Breast epithelium (tissue), 4 donors: Measurements from ENCODE around the gene DDX41. TPM values are rescaled to one million over a fixed set of nuclear protein-coding genes. Genes with fewer than 3 reads are reported as not detected.
A peak's percentile ranks its signal among the peaks of the same experiment; 100 is the strongest.

Experiments
- DNase-seq, 2 donors: peaks; one replicate each; pipeline ENCODE4 v3.0.0-alpha.2; 2019; ENCODE audit warnings: low spot score in 2 of 2
- H3K27ac ChIP-seq, 2 donors: fragments of 200-600 bp; sonication (generic) in 1 of 2; one replicate each; pipeline ENCODE4 v1.5.1; 2016 to 2019; ENCODE audit warnings: mild to moderate bottlenecking in 1 of 2
- H3K27me3 ChIP-seq, 2 donors: fragments of 200-600 bp; sonication (generic) in 1 of 2; one replicate each; pipeline versions ENCODE4 v1.5.1 to v1.6.0; 2017 to 2019; ENCODE audit warnings: control low read depth in 1 of 2, mild to moderate bottlenecking in 1 of 2
- H3K36me3 ChIP-seq: fragments of 200-600 bp; one replicate; pipeline ENCODE4 v1.5.1; 2019
- H3K4me1 ChIP-seq, 2 donors: fragments of 200-600 bp; sonication (generic); one replicate each; pipeline ENCODE4 v1.5.1; 2016 to 2019; ENCODE audit warnings: control low read depth in 1 of 2
- H3K4me3 ChIP-seq, 3 donors: fragments of 200-600 bp; sonication (generic); 1 replicate in 2 of 3; 2 replicates in 1 of 3; pipeline ENCODE4 v1.5.1; 2016 to 2019; ENCODE audit warnings: mild to moderate bottlenecking in 3 of 3, moderate library complexity in 2 of 3
- H3K9me3 ChIP-seq, 2 donors: fragments of 200-600 bp; sonication (generic) in 1 of 2; one replicate each; pipeline ENCODE4 v1.5.1; 2016 to 2019; ENCODE audit warnings: control low read depth in 1 of 2
- POLR2A ChIP-seq: fragments of 450-650 bp; IDR thresholded peaks from one replicate; pipeline ENCODE4 v1.6.1; 2016; ENCODE audit warnings: antibody characterized with exemption, mild to moderate bottlenecking, moderate library complexity
- POLR2AphosphoS5 ChIP-seq, 3 donors: sonication (generic); formaldehyde crosslinking; IDR thresholded peaks; one replicate each; pipeline ENCODE4 v1.6.1; 2017; ENCODE audit warnings: antibody characterized with exemption in 3 of 3
- intact Hi-C: fragments of 100-400 bp; cut with DNase I; formaldehyde crosslinking; loops from one replicate; pipeline ENCODE4 v1.15.1; 2023; ENCODE audit warnings: low total_unique reads
- total RNA-seq, 3 donors: library from RNA; depleted of rRNA; stranded (reverse); fragments of >200 nt; gene quantifications; one replicate each; pipeline ENCODE4 v1.1.0, GENCODE V29; 2016
- TF ChIP-seq, protein P1 (sequence below), 3 donors: fragments of 450-650 bp; IDR thresholded peaks; one replicate each; pipeline ENCODE4 v1.5.1; 2016 to 2017; ENCODE audit warnings: antibody characterized with exemption in 3 of 3, mild to moderate bottlenecking in 3 of 3, moderate library complexity in 3 of 3

DDX41 gene
- total RNA-seq, 3 donors from 2014 or later: 76.0 to 110 (median 103) TPM

DNA sequence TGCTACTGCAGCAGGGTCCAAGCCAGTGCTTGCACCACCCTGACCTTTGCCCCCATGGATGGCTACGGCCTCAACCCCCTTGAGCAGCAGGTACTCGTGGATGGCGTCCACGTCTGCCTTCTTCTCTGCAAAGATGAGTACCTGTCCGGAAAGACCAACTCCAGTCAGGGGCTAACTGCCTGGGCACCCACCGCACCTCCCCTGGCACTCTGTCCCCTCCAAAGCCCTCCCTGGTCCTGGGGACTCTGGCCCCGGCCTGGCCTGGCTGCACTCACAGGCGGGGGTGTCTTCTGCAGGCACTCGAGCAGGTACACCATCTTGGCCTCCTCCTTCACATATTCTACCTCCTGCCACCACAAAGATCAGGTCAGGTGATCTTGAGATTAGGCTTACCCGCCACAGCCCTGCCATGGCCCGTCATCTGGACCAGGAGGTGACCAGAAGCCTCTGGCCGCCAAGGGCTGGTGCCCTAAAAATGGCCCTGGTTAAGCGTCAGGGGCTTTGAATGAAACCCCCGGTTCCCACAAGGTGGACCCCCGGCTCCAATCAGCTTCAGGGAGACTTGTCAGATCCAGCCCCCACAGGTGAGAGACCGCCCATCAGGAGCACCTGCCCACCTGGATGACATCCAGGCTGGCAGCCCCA, 3.9 kb downstream of the DDX41 start:
- TF ChIP-seq, protein P1, sequence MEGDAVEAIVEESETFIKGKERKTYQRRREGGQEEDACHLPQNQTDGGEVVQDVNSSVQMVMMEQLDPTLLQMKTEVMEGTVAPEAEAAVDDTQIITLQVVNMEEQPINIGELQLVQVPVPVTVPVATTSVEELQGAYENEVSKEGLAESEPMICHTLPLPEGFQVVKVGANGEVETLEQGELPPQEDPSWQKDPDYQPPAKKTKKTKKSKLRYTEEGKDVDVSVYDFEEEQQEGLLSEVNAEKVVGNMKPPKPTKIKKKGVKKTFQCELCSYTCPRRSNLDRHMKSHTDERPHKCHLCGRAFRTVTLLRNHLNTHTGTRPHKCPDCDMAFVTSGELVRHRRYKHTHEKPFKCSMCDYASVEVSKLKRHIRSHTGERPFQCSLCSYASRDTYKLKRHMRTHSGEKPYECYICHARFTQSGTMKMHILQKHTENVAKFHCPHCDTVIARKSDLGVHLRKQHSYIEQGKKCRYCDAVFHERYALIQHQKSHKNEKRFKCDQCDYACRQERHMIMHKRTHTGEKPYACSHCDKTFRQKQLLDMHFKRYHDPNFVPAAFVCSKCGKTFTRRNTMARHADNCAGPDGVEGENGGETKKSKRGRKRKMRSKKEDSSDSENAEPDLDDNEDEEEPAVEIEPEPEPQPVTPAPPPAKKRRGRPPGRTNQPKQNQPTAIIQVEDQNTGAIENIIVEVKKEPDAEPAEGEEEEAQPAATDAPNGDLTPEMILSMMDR (IDR thresholded peaks at IDR 0.05): no peak
- Histone ChIP-seq H3K4me1 (peaks cover 8% of the 10 kb centered on the region in 2 donors), H3K4me3 (no peak overlapping the region), H3K27me3 (no peaks in the 10 kb centered on the region), H3K27ac (no peak overlapping the region), H3K9me3 (no peaks in the 10 kb centered on the region), H3K36me3 (peaks cover 20% of the 10 kb centered on the region)
- intact Hi-C loops: no loop called here
- no peak for DNase-seq

DNA sequence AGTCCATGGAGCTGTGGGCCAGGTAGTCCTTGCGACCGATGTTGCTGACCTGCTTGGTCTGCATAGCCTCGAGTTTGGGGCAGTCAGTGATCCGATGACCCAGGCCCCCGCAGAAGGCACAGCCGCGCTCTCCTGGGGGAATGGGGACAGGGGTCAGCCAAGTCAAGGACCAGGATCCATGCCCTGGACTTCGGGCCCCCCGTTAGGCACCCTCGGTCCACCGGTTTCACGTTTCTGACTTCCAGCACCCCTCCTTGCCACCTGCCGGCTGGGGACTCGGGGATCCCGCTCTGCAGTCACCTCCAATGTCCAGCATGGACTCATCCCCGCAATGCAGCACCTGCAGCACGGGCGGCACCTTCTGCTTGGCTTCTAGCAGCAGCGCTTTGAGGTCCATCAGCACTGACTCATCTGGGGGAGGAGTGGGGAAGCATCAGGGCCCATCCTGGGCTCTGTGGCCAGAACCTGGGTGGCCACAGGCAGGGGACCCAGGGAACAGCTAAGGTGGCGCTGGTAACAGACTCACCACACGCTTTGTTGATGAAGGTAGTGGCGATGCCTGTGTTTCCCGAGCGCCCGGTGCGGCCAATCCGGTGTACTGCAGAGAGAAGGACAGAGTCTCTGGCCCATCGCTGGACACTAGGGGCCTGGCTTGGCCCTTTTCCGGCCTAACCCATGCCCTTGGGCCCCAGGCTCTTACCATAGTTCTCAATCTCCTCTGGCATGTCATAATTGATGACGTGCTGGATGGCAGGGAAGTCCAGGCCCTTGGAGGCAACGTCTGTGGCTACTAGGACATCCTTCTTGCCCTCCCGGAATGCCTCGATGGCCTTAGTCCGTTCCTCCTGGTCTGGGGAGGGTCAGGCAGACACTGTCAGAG, 4.7 kb downstream of the DDX41 start:
- H3K4me3 ChIP-seq: no peak overlapping the region
- no peak for DNase-seq
- peaks cover 20% of the 10 kb centered on the region for H3K36me3 ChIP-seq
- no peaks in the 10 kb centered on the region for H3K9me3 ChIP-seq
- no peaks in the 10 kb centered on the region for H3K27me3 ChIP-seq
- no peak for TF ChIP-seq POLR2A
- TF ChIP-seq POLR2AphosphoS5 (IDR thresholded peaks at IDR 0.05): no peak
- TF ChIP-seq, protein P1 (IDR thresholded peaks at IDR 0.05): no peak
- intact Hi-C loops: no loop called here
- no peak overlapping the region for H3K27ac ChIP-seq
- H3K4me1 ChIP-seq: peaks cover 8% of the 10 kb centered on the region in 2 donors

DNA sequence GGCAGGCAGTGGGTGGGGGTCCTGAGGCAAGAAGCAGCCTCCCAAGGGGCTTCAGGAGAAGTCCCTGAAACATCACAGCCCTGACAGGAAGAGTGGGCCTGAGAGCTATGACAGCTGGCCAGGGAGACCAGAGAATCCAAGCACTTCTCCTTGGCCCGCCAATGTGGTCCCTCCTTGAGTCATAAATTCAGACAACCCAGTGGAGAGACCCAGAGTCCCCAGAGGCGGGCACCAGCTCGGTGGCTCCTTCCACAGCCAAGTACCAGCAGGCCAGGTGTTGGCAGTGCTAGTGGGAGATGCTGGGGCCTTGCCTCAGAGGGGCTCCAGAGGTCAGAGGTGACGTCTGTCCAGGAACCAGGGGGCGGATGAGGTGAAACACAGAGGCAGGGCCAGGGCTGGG, 5.6 kb downstream of the DDX41 start:
- Histone ChIP-seq H3K9me3 (no peaks in the 10 kb centered on the region), H3K36me3 (peaks cover 20% of the 10 kb centered on the region), H3K27me3 (no peaks in the 10 kb centered on the region), H3K4me1 (peaks cover 7 to 8% of the 10 kb centered on the region in 2 donors), H3K27ac (peak overlapping the region in 1 of 2 donors; percentile 38), H3K4me3 (no peak overlapping the region)
- intact Hi-C loops: no loop called here
- TF ChIP-seq POLR2AphosphoS5 (IDR thresholded peaks at IDR 0.05): no peak
- TF ChIP-seq POLR2A: no peak
- TF ChIP-seq, protein P1 (IDR thresholded peaks at IDR 0.05): no peak
- no peak for DNase-seq

DNA sequence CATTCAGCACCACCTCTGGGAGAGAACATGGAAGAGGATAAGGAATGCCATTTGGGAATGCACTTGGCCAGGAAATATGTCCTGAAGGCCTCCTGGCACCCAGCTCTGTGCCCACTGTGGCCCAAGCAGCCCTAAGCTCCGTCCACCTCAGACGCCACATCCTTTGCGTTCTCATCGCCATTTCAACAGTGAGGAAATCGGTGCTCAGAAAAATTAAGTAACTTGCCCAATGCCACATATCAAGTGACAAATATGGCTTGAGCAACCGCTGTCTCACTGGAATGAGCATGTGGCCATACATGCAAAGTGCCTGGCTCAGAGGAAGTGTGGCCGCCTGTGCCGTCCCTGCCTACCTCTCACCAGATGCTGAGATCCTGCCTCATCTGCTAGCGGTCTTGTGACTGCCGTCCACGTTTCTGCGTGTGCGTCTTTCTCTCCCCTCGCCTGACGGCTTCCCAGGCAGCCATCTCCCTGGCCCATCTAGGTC, 6.2 kb downstream of the DDX41 start:
- H3K4me1 ChIP-seq: peaks cover 2% of the 10 kb centered on the region in 2 donors
- TF ChIP-seq, protein P1 (IDR thresholded peaks at IDR 0.05): no peak
- TF ChIP-seq POLR2A (no peak), POLR2AphosphoS5 (IDR thresholded peaks at IDR 0.05) (no peak)
- H3K27me3 ChIP-seq: no peaks in the 10 kb centered on the region
- intact Hi-C loops: no loop called here
- no peaks in the 10 kb centered on the region for H3K9me3 ChIP-seq
- H3K36me3 ChIP-seq: peaks cover 20% of the 10 kb centered on the region
- peak overlapping the region in 1 of 2 donors; percentile 38 for H3K27ac ChIP-seq
- DNase-seq: no peak
- H3K4me3 ChIP-seq: no peak overlapping the region

DNA sequence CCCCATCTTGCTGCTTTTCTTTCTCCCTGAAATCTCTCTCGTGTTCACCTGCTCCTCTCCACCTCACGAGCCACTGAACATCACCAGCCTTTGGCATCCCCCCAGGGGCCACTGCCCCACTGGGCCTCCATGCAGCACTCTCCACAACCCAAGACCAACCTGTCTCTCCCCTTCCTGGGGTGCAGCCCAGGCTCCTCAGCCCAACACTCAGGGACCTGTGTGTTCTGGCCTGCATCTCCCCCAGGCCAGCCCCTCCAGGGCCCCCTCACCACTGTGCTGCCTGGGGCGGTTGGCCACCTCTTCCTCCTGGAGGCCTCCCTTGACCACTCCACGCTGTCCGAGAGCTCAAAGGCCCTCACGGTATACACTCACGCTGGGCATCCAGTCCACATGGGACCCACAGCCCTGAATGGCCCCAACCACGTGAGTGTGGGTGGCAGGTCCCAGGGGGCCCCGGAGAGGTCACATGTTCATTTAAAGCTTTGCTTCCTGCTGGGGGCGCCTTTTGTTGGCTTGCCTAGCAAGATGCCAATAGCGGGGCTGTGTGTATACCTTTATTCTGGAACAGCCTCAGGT, 6.7 kb downstream of the DDX41 start:
- H3K27ac ChIP-seq: peak overlapping the region in 1 of 2 donors; percentile 19
- intact Hi-C loops: no loop called here
- TF ChIP-seq, protein P1 (IDR thresholded peaks at IDR 0.05): no peak
- no peak for TF ChIP-seq POLR2AphosphoS5 (IDR thresholded peaks at IDR 0.05)
- TF ChIP-seq POLR2A: no peak
- DNase-seq: no peak
- peak overlapping the region in 1 of 3 donors; percentile 40 for H3K4me3 ChIP-seq
- H3K27me3 ChIP-seq: no peaks in the 10 kb centered on the region
- H3K9me3 ChIP-seq: no peaks in the 10 kb centered on the region
- no peaks in the 10 kb centered on the region for H3K4me1 ChIP-seq
- H3K36me3 ChIP-seq: peaks cover 20% of the 10 kb centered on the region
